ENCODE measurements around the gene CPB2. TPM values are rescaled to one million over a fixed set of nuclear protein-coding genes. Genes with fewer than 3 reads are reported as not detected.

CPB2 gene
- total RNA-seq, 1 experiment from 2014 or later, result not detected

- no peak for DNase-seq (ENCODE audit: low spot score)
These were observed 7.2 kb downstream of the CPB2 start for GRCh38 chr13:46097663-46098062.

GRCh38 chr13:46097015-46097414 is 7.8 kb downstream of the CPB2 start:
- no peak for DNase-seq (ENCODE audit: low spot score)

- no peak for DNase-seq (ENCODE audit: low spot score)
These were observed 10.4 kb downstream of the CPB2 start for GRCh38 chr13:46094478-46094877.

- DNase-seq (ENCODE audit: low spot score), result no peak
These were observed 15.8 kb downstream of the CPB2 start for GRCh38 chr13:46088821-46089562.

GRCh38 chr13:46087481-46087880 is 17.4 kb downstream of the CPB2 start:
- DNase-seq (ENCODE audit: low spot score), result no peak

- DNase-seq (ENCODE audit: low spot score), result no peak
These were observed 17.8 kb downstream of the CPB2 start for GRCh38 chr13:46086985-46087384.

- DNase-seq (ENCODE audit: low spot score), result no peak
These were observed 18.4 kb downstream of the CPB2 start for GRCh38 chr13:46086421-46086922.

- no peak for DNase-seq (ENCODE audit: low spot score)
These were observed 19.1 kb downstream of the CPB2 start for GRCh38 chr13:46085737-46086136.

- DNase-seq (ENCODE audit: low spot score), result no peak
These were observed 22.5 kb downstream of the CPB2 start for GRCh38 chr13:46082324-46082723.

GRCh38 chr13:46079770-46080169 is 25.1 kb downstream of the CPB2 start:
- no peak for DNase-seq (ENCODE audit: low spot score)

GRCh38 chr13:46077265-46077664 is 27.6 kb downstream of the CPB2 start:
- DNase-seq (ENCODE audit: low spot score), result no peak

- no peak for DNase-seq (ENCODE audit: low spot score)
These were observed 28.0 kb downstream of the CPB2 start for GRCh38 chr13:46076827-46077226.

- no peak for DNase-seq (ENCODE audit: low spot score)
These were observed 29.0 kb downstream of the CPB2 start for GRCh38 chr13:46075811-46076210.

GRCh38 chr13:46071590-46072249 is 33.1 kb downstream of the CPB2 start:
- no peak for DNase-seq (ENCODE audit: low spot score)

GRCh38 chr13:46063292-46063691 is 41.5 kb downstream of the CPB2 start:
- DNase-seq (ENCODE audit: low spot score), result no peak

- no peak for DNase-seq (ENCODE audit: low spot score)
These were observed 42.6 kb downstream of the CPB2 start for GRCh38 chr13:46062185-46062584.

GRCh38 chr13:46059405-46059804 is 45.4 kb downstream of the CPB2 start:
- no peak for DNase-seq (ENCODE audit: low spot score)

GRCh38 chr13:46058268-46058667 is 46.6 kb downstream of the CPB2 start:
- DNase-seq (ENCODE audit: low spot score), result no peak

- no peak for DNase-seq (ENCODE audit: low spot score)
These were observed 47.4 kb downstream of the CPB2 start for GRCh38 chr13:46057256-46058015.

GRCh38 chr13:46053162-46054012 is 51.4 kb downstream of the CPB2 start:
- DNase-seq (ENCODE audit: low spot score), result no peak

Data from HT-29 (cell line).